ENCODE measurements around the gene CA14. TPM values are rescaled to one million over a fixed set of nuclear protein-coding genes. Genes with fewer than 3 reads are reported as not detected.
A peak's percentile ranks its signal among the peaks of the same experiment; 100 is the strongest.

The CA14 gene
- total RNA-seq, 4 donors from 2014 or later: 0.22 to 2.3 TPM; not detected in 2

- Histone ChIP-seq H3K27me3 (no peaks in the 10 kb centered on the region), H3K27ac (peak overlapping the region; percentile 50 to 90 (median 88)), H3K9me3 (no peaks in the 10 kb centered on the region), H3K4me1 (peaks cover 0 to 26% (median 9%) of the 10 kb centered on the region in 4 donors), H3K36me3 (peaks cover 0 to 30% (median 0%) of the 10 kb centered on the region in 3 donors), H3K4me3 (peak overlapping the region; percentile 40 to 68 (median 54))
- TF ChIP-seq CTCF (IDR thresholded peaks at IDR 0.05): no peak
- TF ChIP-seq EP300 (IDR thresholded peaks at IDR 0.05): peak; percentile 10 to 56
- peak in 1 of 2 donors; percentile 44 for TF ChIP-seq POLR2A (IDR thresholded peaks at IDR 0.05)
- WGBS, 2 donors: 5 to 8% methylated on average over 21 of the region's 21 CpGs
- DNase-seq (ENCODE audit: low spot score in 2 of 2): peak in 1 of 2 donors; percentile 46
Observed at GRCh38 chr1:150282558-150282958, 25.0 kb downstream of the CA14 start.

- TF ChIP-seq EP300 (IDR thresholded peaks at IDR 0.05) (no peak), POLR2A (IDR thresholded peaks at IDR 0.05) (no peak), CTCF (IDR thresholded peaks at IDR 0.05) (no peak)
- Histone ChIP-seq H3K4me3 (peak overlapping the region in 1 of 4 donors; percentile 68), H3K27ac (peak overlapping the region; percentile 50 to 90 (median 88)), H3K9me3 (no peaks in the 10 kb centered on the region), H3K4me1 (peaks cover 0 to 26% (median 9%) of the 10 kb centered on the region in 4 donors), H3K27me3 (no peaks in the 10 kb centered on the region), H3K36me3 (peaks cover 0 to 35% (median 0%) of the 10 kb centered on the region in 3 donors)
- WGBS, 2 donors: 78 to 84% methylated on average over 12 of the region's 12 CpGs
- no peak for DNase-seq (ENCODE audit: low spot score in 2 of 2)
Observed at GRCh38 chr1:150283260-150283659, 25.7 kb downstream of the CA14 start.

- 84 to 85% methylated on average over 1 of the region's 1 CpG for WGBS, 2 donors
- no peak overlapping the region for H3K4me3 ChIP-seq
- TF ChIP-seq POLR2A (IDR thresholded peaks at IDR 0.05) (no peak), EP300 (IDR thresholded peaks at IDR 0.05) (no peak), CTCF (IDR thresholded peaks at IDR 0.05) (no peak)
- no peaks in the 10 kb centered on the region for H3K27me3 ChIP-seq
- no peak overlapping the region for H3K27ac ChIP-seq
- H3K4me1 ChIP-seq: peaks cover 0 to 8% (median 3%) of the 10 kb centered on the region in 4 donors
- H3K9me3 ChIP-seq: no peaks in the 10 kb centered on the region
- H3K36me3 ChIP-seq: peaks cover 0 to 35% (median 0%) of the 10 kb centered on the region in 3 donors
- DNase-seq (ENCODE audit: low spot score in 2 of 2): no peak
Observed at GRCh38 chr1:150288382-150288781, 30.8 kb downstream of the CA14 start.

- H3K27me3 ChIP-seq: no peaks in the 10 kb centered on the region
- no peaks in the 10 kb centered on the region for H3K9me3 ChIP-seq
- no peak overlapping the region for H3K27ac ChIP-seq
- peaks cover 0 to 35% (median 0%) of the 10 kb centered on the region in 3 donors for H3K36me3 ChIP-seq
- no peak for DNase-seq (ENCODE audit: low spot score in 2 of 2)
- WGBS, 2 donors: 89 to 90% methylated on average over 4 of the region's 4 CpGs
- H3K4me3 ChIP-seq: no peak overlapping the region
- H3K4me1 ChIP-seq: peaks cover 0 to 9% (median 3%) of the 10 kb centered on the region in 4 donors
- TF ChIP-seq EP300 (IDR thresholded peaks at IDR 0.05): no peak
- TF ChIP-seq CTCF (IDR thresholded peaks at IDR 0.05): no peak
- TF ChIP-seq POLR2A (IDR thresholded peaks at IDR 0.05): no peak
Observed at GRCh38 chr1:150288822-150289221, 31.2 kb downstream of the CA14 start.

- peak within 1 kb of the TSS; percentile 44 to 80 (median 62) for H3K4me3 ChIP-seq
- no peaks in the 10 kb centered on the region for H3K27me3 ChIP-seq
- H3K27ac ChIP-seq: peak within 1 kb of the TSS; percentile 17 to 91 (median 87)
- DNase-seq (ENCODE audit: low spot score in 2 of 2): peak; percentile 71 to 84
- peaks cover 0 to 37% (median 0%) of the 10 kb centered on the region in 3 donors for H3K36me3 ChIP-seq
- H3K9me3 ChIP-seq: no peaks in the 10 kb centered on the region
- WGBS, 2 donors: 3 to 4% methylated on average over 43 of the region's 43 CpGs
- H3K4me1 ChIP-seq: peaks cover 0 to 25% (median 8%) of the 10 kb centered on the region in 4 donors
- peak; percentile 43 to 65 for TF ChIP-seq POLR2A (IDR thresholded peaks at IDR 0.05)
- peak; percentile 51 to 93 for TF ChIP-seq EP300 (IDR thresholded peaks at IDR 0.05)
- TF ChIP-seq CTCF (IDR thresholded peaks at IDR 0.05): peak in 1 of 5 experiments; percentile 23
Observed at GRCh38 chr1:150293433-150294253, 36.1 kb downstream of the CA14 start, which contains the start of gene MRPS21. Gene MRPS21 (plus strand): TSS chr1:150293861. CDS start chr1:150294367, 506 bp downstream.
